KBM-7 (cell line): ENCODE results near the gene IGSF8.

Source experiments
- DNase-seq: peaks from one replicate; pipeline ENCODE4 v3.0.0-alpha.2; 2015
- in situ Hi-C: fragments of 300-500 bp; cut with MboI; formaldehyde crosslinking; loops from 2 replicates; pipeline ENCODE4 v1.14.3; 2020; ENCODE audit warnings: low sequenced_read_pairs, low pct_unique_long_range_greater_than_20kb, mixed read lengths

IGSF8 gene

DNA sequence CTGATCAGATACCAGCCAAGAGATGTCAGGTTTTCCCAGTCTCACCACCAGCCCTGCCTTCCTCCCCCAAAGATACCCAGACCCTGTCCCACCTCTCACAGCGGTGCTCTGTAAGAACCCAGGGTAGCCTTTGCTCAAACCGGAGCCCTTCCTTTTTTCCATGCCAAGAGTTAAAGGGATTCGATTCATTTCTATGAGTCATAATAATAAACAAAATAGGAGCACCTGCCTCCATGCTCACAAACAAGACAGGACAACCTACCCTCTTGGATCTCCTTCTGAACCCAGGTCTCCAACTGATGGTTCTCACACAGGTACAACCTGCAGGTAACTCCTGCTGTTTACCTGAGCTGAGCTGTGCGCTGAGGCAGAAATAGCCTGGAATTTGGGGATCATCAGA lies 11.3 kb upstream of the IGSF8 start:
- DNase-seq, result no peak
- in situ Hi-C loops, result no loop called here

DNA sequence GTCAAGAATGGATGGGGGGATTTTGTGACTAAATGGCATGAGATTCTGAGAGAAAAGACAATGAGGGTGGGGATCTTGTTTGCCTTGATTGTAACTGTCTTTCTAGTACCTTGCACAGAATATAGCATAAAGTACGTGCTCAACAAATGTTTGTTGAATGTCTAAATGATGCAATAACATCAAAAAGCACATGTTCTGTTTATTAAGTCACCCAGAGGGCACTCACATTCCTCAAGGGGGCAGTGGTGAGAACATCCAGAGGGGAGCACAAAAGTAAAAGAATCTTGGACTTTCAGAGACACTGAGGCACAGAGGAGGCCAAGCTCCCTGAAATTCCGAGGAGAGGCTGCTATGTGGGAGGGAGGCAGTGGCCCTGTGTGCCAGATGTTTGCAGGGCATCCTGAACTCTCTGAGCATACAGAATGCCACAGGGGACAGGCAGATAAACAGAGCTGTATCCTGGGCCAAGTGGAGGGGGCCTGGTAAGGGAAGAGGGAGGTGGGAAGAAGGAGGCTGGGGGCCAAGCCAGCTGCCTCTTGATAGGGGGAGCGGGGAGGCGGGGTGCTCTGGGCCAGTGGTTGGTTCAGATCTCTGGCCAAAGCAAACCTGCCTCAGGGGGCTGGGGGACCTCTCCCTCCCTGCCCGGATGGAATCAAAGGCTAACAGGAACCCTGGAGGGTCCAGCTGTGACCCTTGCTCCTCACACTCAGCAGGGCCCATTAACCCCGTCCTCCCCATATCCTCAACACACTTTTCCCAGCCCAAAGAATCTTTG lies 10.7 kb upstream of the IGSF8 start:
- in situ Hi-C loops, result no loop called here
- peak; percentile 58 for DNase-seq

DNA sequence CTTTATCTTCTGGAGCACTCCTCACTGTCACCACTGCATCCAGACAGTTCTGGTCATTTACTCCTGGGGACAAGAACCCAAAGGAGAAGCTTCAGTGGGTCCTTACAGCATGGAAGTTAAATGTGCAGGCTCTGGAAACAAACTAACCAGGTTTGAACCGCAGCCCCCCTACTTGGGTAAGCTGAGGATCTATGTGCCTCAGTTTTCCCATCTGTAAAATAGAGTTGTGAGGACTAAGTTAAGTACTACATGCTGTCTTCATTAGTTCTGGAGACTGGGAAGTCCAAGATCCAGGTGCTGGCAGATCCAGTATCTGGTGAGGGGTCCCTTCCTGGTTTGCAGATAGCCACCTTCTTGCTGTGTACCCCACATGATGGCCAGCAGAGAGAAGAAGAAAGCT lies 9.1 kb upstream of the IGSF8 start:
- in situ Hi-C loops, result no loop called here

DNA sequence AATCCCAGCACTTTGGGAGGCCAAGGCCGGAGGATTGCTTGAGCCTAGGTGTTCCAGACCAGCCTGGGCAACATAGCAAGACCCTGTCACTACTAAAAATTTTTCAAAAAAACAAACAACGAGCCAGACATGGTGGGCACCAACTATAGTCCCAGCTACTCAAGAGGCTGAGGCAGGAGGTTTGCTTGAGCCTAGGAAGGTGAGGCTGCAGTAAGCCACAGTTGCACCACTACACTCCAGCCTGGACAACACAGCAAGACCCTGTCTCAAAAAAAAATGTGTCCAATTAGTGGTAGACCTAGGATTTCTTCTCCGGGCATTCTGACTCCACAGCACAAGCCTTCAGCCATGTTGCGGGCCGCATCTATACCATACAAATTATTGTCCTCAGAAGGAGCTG lies 6.7 kb upstream of the IGSF8 start:
- DNase-seq, result no peak
- in situ Hi-C loops, result no loop called here

More for the DNA sequence above, 9.1 kb upstream of the IGSF8 start:
- no peak for DNase-seq

DNA sequence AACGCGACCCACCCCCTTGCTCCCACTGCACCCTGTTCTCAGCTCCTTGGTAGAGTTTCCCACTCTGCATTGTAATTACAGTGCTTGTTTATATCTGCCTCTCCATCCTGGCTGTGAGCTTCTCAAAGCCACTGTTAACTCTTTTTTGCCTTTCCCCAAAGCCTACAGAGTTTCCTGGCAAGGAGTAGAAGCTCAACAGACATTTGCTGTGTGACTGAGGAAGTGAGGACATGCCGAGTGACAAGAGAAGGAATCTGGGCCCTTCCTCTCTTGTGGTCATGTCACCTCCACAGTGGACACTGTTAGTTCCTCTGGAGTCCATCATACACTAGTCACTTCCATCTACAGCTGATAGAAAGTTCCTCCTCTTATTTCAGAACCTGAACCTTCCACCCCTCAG lies 6.1 kb upstream of the IGSF8 start:
- in situ Hi-C loops, result no loop called here
- DNase-seq, result peak; percentile 20

DNA sequence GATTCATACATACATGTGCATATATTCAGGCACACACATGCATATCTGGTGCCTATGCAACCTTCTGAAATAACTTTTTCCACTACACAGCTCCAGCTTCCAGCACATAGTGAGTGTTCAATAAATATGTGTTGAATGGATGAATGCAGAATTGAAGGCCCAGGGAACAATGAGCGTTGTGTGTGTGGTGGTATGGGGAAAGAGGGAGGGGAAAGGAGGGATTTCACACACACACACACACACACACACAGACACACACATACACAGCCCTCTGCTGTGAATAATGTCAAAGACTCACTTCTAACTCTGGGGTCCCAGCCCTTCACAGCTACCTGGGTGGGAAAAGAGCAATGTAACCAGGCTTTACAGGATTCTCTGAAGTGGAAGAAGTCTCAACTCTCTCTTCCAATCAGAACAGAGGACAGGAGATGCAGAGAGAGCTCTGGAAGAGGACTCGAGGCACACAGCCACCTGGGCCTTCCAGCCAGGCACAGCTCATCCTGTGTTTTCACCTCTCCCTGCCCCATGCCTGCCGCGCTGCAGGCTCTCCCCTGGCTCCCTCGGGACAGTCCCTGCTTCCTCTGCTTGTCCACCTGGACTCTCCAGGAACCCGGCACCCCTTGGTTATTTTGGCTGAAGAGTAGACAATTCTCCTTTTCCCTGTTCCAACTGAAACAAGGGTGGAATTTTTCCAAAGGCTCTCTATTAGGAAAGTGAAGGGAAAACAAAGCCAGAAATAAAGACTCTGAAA lies 5.4 kb upstream of the IGSF8 start:
- DNase-seq, result no peak

DNA sequence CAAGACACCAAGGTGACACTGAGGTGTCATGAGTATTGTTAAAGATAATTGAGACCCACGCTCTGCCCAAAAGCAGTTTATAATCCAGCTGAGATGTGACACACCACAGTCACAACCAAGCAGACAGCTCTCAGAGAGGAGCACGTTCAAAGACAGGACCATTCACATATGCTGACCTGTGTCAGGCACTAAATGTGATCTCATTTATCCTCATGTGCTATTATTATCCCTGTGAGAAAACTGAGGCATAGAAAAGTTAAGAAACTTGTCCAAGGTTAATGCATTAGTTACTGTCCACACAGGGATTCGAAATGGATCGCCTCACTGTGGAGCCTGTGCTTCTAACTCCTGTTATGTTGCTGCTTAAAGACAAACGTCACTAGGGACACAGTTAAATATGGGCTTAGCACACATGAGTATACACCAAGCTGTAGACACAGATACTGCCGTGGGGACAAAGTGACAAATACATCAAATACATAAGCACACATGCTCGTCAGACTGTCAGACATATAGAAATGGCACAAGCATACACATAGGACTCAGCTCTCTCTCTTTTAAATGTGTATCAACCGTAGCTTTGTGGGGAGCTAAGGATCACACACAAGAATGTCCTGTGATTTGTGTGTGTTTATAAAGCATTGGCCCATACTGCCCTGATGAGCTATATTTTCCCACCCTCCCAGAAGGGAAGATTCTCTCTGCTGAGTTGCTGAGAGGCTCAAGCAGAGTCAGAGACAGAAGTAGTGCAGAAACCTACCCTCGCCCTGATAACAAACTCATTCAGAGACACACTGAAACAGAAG lies 3.5 kb upstream of the IGSF8 start:
- in situ Hi-C loops, result no loop called here
- no peak for DNase-seq

More for the DNA sequence above, 5.4 kb upstream of the IGSF8 start:
- in situ Hi-C loops, result no loop called here

DNA sequence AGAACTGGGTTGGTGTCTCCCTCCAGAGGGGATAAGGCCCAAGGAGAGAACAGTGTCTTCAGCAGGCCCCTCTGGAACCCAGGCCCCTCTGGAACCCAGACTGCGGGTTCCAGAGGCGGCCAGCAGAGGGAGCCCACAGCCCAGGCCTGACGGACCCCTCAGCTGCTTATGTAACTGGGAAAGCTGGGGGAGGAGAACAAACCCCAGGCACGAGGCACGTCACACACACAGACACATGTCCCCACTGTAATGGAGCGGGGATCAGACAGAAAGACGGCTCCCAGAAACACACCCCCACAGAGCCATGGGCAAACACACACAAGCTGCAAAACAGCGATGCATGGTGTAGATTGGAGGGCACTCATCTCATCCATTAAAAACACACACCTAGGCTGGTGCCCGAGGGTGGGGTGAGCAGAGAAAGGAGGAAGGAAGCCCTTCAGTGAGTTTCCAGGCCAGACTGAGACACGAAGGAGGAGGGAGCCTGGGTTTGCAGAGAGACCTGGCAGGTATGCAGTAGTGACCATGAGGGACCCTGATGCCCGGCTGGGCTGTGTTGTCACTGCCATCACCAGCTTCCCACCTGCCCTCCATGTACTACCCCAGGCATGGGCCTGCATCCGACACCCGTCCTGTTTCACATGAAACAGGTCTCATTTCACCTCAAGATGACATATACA lies 2.8 kb upstream of the IGSF8 start:
- DNase-seq, result peak; percentile 91
- in situ Hi-C loops, result no loop called here

DNA sequence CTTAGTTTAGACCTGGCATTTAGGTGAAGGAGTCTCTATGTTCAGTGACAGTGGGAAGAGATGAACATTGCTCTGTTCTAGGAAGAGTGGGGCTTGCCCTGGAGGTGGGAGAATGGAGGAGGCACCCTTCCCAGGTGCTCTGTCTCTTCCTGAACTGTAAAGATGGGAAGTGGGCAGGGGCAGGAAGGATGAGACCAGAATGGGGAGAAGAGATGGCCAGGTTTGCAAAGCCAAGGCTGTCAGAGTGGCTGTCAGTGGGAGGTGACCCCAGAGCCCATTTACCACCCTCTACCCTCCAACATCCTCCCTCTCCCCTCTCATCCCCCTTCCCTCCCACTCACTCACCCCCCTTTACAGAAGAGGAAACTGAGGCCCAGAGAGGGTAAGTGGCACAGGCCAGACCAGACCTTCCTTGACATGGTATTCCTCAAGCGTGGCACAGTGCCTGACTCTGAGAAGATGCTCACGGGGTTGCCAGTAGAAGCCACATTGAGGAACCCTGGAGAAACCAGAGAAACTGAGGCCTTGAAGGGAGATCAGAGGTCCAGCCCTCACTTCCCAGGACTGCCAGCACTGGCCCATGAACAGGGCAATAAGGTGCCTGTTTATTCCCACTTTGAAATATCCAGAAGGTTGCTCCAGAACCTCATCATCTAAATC lies 1.4 kb upstream of the IGSF8 start:
- in situ Hi-C loops, result no loop called here
- DNase-seq, result no peak

DNA sequence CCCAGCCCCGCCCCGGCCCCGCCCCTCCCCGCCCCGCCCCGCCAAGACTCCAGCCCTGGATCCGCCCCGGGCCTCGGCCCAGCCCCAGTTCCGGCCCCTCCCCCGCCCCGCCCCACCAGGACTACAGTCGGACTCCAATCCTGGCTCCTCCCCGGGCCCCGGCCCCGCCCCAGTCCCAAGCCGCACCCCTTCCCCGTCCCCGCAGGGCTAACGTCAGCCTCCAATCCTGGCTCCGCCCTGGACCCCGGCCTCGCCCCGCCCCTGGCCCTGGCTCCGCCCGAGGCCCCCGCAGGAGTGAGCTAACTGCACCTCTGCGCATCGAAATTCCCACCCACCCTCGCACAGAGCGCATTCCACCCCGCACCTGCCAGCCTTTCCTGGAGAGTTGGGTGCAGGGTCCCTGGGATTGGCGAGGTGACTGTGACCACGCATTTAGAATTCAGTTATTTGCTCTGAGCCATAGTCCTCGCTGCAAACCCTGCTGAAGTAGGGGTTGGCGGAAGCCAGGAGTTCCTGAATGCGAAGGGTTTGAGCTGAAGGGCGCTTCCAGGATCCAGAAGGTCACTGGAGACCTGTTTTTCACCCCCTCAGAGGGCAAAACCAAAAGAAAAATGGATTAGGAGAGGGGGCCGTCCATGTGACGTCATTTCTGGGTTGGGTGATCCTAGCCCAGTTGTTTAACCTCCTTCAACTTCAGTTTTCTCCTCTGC lies 588 bp upstream of the IGSF8 start:
- DNase-seq, result peak; percentile 80
- in situ Hi-C loops, result no loop called here

DNA sequence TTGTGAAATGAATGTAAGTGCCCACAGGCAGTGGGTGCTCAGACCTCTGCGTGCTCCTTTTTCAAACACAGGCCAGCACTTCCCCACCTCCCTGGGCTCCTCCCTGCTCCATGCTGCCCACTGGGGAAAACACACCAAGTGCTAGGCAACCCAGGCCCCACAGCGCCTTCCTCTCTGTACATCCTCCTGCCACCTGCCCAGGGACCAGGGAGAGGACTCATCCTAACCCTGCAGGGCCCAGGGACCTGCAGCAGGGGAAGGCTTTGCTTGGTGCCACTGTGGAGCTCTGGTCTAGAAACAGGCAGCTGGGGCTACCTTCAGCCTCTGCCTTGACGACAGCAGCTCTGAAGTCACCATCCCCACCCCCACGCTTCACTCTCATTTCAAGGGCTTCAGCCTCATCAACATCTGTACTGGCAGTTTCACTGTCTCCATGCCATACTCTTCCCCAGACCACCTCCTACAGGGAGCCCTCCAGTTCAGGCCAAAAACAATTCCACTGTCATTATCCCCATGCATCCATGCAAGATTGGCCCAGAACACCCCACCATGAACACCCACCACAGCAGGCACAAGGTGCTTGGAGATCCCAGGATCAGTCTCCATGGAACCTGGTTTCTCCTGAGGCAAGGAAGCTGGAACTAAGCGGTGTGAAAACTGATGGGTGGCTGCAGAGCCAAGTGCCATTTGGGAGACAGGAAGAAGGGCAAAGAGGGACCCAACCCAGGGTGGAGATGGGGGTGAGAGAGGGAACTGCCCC lies 1.1 kb downstream of the IGSF8 start:
- no peak for DNase-seq
- in situ Hi-C loops, result no loop called here

DNA sequence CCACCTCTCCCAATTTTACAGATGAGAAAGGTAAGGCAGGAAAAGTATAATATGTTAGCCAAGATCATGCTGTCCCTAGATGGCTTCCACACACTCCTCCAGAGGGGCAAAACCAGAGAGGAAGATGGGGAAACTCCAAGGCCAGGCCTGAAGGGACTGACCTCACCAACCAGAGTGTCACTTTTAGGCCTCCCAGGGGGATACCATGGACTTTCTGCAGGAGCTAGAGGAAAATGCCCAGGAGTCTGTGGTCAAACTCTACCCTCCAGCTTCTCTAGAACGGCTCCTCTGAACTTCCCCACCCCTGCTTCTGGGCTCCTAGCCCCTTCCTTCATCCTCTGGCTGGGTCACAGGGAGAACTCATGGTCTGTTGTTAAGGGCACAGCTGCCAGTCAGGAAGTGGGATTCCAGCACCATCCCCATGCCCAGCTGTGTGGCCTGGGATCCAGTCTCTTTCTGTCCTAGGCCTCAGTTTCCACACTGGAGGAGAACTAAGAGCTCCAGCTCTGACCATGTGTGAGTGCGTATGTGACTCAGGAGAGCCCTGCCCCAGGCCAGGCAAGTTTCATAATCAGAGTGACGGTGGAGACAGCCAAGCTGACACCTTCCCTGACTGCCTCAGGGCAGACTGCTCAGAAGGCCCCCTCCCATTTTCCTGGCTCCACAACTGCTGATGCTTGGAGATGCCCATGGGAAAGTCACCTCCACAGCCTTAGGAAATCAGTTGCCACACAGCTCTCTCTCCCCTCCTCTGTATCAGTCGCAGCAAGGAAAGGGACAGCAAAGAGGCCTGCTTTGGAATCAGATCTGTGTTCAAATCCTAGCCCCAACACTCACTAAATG lies 1.9 kb downstream of the IGSF8 start:
- in situ Hi-C loops, result no loop called here
- no peak for DNase-seq

DNA sequence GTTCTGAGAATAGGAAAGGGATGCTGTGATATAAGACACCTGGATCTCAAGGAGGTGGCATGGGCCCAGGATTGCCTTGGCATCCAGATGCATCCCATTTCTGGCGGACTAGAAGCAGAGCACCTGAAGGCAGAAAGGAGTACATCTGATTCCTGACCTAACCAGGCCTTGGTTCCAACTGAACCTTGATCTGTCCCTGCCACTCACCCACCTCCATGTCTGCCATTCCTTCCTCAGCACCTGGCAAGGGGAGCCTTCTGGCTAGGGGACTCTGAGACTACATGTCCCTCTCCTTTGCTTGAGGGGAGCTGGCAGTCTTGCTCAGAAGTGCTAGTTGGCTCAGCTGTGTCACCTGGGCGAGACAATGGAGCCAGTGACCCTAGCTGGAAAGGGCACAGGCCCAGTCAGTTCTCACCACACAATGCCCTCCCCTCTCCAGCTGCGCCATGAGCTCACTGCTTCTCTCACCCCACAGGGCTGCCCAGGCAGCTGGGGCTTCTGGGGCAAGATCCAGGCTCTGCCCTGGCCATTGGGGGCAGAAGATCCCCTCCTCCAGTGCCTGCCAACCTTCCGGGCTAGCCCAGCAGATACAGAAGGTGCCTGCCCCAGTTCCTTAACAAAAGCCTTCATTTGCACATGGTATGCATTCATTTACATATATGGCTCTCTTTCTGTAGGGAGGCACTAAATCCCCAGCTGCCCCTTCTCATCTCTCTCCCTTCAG lies 2.9 kb downstream of the IGSF8 start:
- DNase-seq, result no peak
- in situ Hi-C loops, result no loop called here

DNA sequence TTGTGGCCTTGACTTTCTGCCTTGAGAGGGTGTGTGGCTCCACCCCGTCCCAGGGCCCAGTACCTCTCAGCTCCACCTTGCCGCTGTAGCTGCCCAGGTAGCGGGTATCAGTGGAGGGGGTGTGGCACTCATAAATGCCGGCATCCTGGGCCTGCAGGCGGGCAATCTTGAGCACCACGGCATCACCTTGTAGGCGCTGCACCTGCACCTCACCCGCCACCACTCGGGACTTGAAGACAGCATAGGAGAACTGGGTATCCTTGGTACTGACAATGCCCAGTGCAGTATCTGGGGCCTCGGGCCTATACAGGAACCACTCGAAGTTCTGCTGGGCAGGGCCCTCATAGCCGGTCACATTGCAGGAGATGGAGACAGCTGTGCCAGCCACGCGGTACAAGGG lies 3.6 kb downstream of the IGSF8 start:
- DNase-seq, result no peak
- in situ Hi-C loops, result no loop called here

DNA sequence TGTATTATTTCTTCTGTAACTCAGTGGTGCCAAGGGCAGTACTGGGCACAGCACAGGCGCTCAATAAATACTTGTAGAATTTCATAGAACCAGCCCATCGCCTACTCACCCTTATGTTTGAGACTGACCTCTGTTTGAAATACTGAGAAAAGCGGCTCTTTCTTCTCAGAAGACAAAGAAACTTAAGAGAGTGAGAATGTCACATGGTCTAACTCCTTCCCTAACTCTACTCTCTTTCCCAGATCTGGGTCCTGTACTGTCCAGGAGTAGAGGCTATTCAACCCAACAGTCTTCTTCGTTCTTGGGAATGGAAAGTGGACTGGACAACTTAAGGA lies 4.2 kb downstream of the IGSF8 start:
- DNase-seq, result no peak
- in situ Hi-C loops, result no loop called here

DNA sequence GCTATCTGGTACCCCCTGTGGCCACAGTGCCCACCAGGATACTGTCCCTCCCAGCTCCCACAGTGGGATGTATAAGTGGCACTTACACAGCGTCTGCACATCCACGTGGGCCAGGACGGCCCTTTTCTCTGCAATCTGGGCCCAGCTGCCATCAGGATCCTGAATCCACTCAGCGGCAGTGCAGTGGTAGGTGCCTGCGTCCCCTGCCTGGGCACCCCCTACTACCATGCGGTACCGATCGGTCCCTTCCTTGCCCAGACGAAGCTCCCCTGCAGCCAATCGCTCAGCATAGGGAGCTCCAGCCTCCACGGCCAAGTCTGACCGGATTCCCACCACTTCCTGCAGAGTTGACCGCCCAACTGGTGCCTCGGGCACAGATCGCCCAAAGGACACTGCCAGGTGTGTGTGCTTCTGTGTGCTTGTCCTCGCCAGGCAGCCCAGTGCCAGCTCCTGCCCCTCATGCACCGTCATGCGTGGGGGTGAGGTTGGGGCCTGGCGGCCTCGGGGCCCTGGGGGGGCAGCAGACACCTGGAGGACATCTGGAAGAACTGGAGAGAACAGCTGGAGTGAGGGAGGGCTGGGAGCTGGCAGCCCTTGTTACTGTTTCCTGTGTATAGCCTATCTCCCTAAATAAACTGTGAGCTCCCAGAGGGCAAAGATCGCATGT lies 4.7 kb downstream of the IGSF8 start:
- in situ Hi-C loops, result no loop called here
- DNase-seq, result no peak
